GM20000 (cell line): Measurements from ENCODE around the gene PXDN.
"Not testable (repeated sequence)": the region's sequence is repeated elsewhere in the genome, so short reads cannot be mapped to it uniquely, and the experiment has no call there.

ENCODE experiments used
- DNase-seq: peaks from one replicate; pipeline ENCODE4 v3.0.0; 2012; ENCODE audit warnings: low spot score
- CTCF ChIP-seq: IDR thresholded peaks from 2 replicates; pipeline ENCODE4 v1.5.1; 2012; ENCODE audit warnings: mild to moderate bottlenecking, control low read depth; ENCODE audit errors: extremely low read depth, missing control alignments

The PXDN gene

GRCh38 chr2:1622521-1623200, 121.7 kb downstream of the PXDN start:
- no peak for DNase-seq
- no peak for TF ChIP-seq CTCF

- DNase-seq = not testable (repeated sequence)
Measured at GRCh38 chr2:1621976-1622375, 122.3 kb downstream of the PXDN start.

- no peak for TF ChIP-seq CTCF
- no peak for DNase-seq
Measured at GRCh38 chr2:1621501-1621900, 122.8 kb downstream of the PXDN start.

- TF ChIP-seq CTCF = no peak
- DNase-seq = no peak
Measured at GRCh38 chr2:1621041-1621440, 123.3 kb downstream of the PXDN start.

GRCh38 chr2:1620081-1620480, 124.2 kb downstream of the PXDN start:
- no peak for DNase-seq

GRCh38 chr2:1619556-1619955, 124.8 kb downstream of the PXDN start:
- TF ChIP-seq CTCF = no peak
- DNase-seq = no peak

More at GRCh38 chr2:1620081-1620480, 124.2 kb downstream of the PXDN start:
- TF ChIP-seq CTCF = no peak

GRCh38 chr2:1618974-1619373, 125.3 kb downstream of the PXDN start:
- TF ChIP-seq CTCF = no peak
- DNase-seq = no peak
